ENCODE data around the gene ZDHHC11B.
"Not testable (repeated sequence)": the region's sequence is repeated elsewhere in the genome, so short reads cannot be mapped to it uniquely, and the experiment has no call there.

ZDHHC11B gene

GRCh38 chr5:783881-784427 is 575 bp downstream of the ZDHHC11B start:
- not testable (repeated sequence) for DNase-seq (ENCODE audit: low read depth)

GRCh38 chr5:783049-783802 is 1.3 kb downstream of the ZDHHC11B start:
- not testable (repeated sequence) for DNase-seq (ENCODE audit: low read depth)

GRCh38 chr5:782356-782755 is 2.2 kb downstream of the ZDHHC11B start:
- not testable (repeated sequence) for DNase-seq (ENCODE audit: low read depth)

GRCh38 chr5:780571-780970 is 4.0 kb downstream of the ZDHHC11B start:
- not testable (repeated sequence) for DNase-seq (ENCODE audit: low read depth)

- DNase-seq (ENCODE audit: low read depth) = not testable (repeated sequence)
Measured at GRCh38 chr5:778967-779366, 5.6 kb downstream of the ZDHHC11B start.

GRCh38 chr5:778421-778820 is 6.1 kb downstream of the ZDHHC11B start:
- not testable (repeated sequence) for DNase-seq (ENCODE audit: low read depth)

GRCh38 chr5:777756-778161 is 6.8 kb downstream of the ZDHHC11B start:
- DNase-seq (ENCODE audit: low read depth) = no peak

- no peak for DNase-seq (ENCODE audit: low read depth)
Measured at GRCh38 chr5:776862-777711, 7.4 kb downstream of the ZDHHC11B start.

- DNase-seq (ENCODE audit: low read depth) = no peak
Measured at GRCh38 chr5:775961-776861, 8.3 kb downstream of the ZDHHC11B start.

GRCh38 chr5:775595-775960 is 9.0 kb downstream of the ZDHHC11B start:
- not testable (repeated sequence) for DNase-seq (ENCODE audit: low read depth)

- DNase-seq (ENCODE audit: low read depth) = not testable (repeated sequence)
Measured at GRCh38 chr5:774854-775505, 9.5 kb downstream of the ZDHHC11B start.

GRCh38 chr5:774304-774703 is 10.2 kb downstream of the ZDHHC11B start:
- not testable (repeated sequence) for DNase-seq (ENCODE audit: low read depth)

GRCh38 chr5:773517-774264 is 10.8 kb downstream of the ZDHHC11B start:
- no peak for DNase-seq (ENCODE audit: low read depth)

GRCh38 chr5:772931-773330 is 11.6 kb downstream of the ZDHHC11B start:
- DNase-seq (ENCODE audit: low read depth) = not testable (repeated sequence)

- DNase-seq (ENCODE audit: low read depth) = not testable (repeated sequence)
Measured at GRCh38 chr5:772547-772890, 12.0 kb downstream of the ZDHHC11B start.

- DNase-seq (ENCODE audit: low read depth) = not testable (repeated sequence)
Measured at GRCh38 chr5:771841-772546, 12.5 kb downstream of the ZDHHC11B start.

- not testable (repeated sequence) for DNase-seq (ENCODE audit: low read depth)
Measured at GRCh38 chr5:771087-771781, 13.3 kb downstream of the ZDHHC11B start.

GRCh38 chr5:770585-770984 is 13.9 kb downstream of the ZDHHC11B start:
- not testable (repeated sequence) for DNase-seq (ENCODE audit: low read depth)

GRCh38 chr5:769485-770145 is 14.9 kb downstream of the ZDHHC11B start:
- not testable (repeated sequence) for DNase-seq (ENCODE audit: low read depth)
